Fibroblast of villous mesenchyme (primary cell): ENCODE measurements around the gene PRR5. TPM values are rescaled to one million over a fixed set of nuclear protein-coding genes. Genes with fewer than 3 reads are reported as not detected.
A peak's percentile ranks its signal among the peaks of the same experiment; 100 is the strongest.

Experiments used
- DNase-seq: peaks from one replicate; pipeline ENCODE4 v3.0.0-alpha.2; 2010; ENCODE audit warnings: low read depth
- H3K4me3 ChIP-seq: 2 replicates; pipeline ENCODE4 v1.5.1; 2011; ENCODE audit warnings: low read depth, mild to moderate bottlenecking, low read length
- total RNA-seq: library from RNA; depleted of rRNA; stranded (reverse); fragments of >200 nt; gene quantifications from 2 replicates; pipeline ENCODE4 v1.2.3, GENCODE V29; 2012
- TF ChIP-seq, protein P1 (sequence below): IDR thresholded peaks from 2 replicates; pipeline ENCODE4 v1.5.1; 2012; ENCODE audit warnings: low read depth, mild to moderate bottlenecking, low read length; ENCODE audit not compliant: insufficient read depth

Gene PRR5
- total RNA-seq, 1 donor: 16.4 TPM

- TF ChIP-seq, protein P1, sequence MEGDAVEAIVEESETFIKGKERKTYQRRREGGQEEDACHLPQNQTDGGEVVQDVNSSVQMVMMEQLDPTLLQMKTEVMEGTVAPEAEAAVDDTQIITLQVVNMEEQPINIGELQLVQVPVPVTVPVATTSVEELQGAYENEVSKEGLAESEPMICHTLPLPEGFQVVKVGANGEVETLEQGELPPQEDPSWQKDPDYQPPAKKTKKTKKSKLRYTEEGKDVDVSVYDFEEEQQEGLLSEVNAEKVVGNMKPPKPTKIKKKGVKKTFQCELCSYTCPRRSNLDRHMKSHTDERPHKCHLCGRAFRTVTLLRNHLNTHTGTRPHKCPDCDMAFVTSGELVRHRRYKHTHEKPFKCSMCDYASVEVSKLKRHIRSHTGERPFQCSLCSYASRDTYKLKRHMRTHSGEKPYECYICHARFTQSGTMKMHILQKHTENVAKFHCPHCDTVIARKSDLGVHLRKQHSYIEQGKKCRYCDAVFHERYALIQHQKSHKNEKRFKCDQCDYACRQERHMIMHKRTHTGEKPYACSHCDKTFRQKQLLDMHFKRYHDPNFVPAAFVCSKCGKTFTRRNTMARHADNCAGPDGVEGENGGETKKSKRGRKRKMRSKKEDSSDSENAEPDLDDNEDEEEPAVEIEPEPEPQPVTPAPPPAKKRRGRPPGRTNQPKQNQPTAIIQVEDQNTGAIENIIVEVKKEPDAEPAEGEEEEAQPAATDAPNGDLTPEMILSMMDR: peak; percentile 11
- DNase-seq: peak; percentile 84
- peak overlapping the region; percentile 63 for H3K4me3 ChIP-seq
Observed at GRCh38 chr22:44702479-44703198, 635 bp downstream of the PRR5 start.

- H3K4me3 ChIP-seq: peak overlapping the region; percentile 63
- peak; percentile 73 for DNase-seq
Observed at GRCh38 chr22:44703255-44703870, 1.4 kb downstream of the PRR5 start.

DNA sequence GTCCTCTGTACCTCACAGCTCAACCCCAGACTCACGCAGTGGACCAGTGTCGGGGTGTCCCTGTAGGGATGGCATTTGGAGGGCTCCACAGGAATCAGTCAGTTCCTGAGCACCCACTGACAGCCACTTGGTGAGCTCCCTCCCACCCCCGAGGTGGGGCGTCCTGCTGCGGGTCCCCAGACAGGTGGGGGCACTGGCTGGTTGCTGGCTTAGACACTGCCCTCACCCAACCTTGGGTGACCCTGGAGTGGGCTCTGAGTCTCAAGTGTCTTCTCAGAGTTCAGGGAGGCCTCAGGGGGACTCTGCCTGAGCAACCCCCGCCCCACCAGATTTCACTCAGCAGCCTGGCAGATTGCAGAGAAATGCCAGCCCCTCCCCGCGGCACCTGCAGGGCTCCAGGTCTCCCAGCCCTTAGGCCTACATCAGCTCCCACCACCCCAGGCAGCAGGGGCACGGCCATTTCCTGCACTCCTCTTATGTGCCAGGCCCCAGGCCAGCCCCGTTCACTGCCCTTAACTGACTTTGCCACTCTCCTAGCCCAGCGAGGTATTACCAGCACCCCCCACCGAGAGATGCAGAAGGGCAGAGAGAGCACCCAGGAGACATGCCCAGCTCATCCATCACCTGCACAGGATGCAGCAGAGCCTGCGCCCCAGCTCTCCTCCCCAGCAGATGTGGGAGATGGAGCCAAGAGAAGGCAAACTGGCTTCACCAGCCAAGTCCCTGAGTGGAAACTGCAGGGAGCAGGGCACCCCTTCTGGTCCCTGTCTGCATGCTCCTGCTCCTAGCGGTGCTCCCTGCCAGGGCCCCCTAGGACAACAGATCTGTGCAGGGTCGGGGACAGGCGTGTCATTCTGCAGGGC lies 2.4 kb downstream of the PRR5 start:
- DNase-seq: no peak
- H3K4me3 ChIP-seq: peak overlapping the region; percentile 63
- TF ChIP-seq, protein P1: no peak

More at GRCh38 chr22:44703255-44703870, 1.4 kb downstream of the PRR5 start:
- TF ChIP-seq, protein P1: no peak

- DNase-seq: no peak
- H3K4me3 ChIP-seq: no peak overlapping the region
- TF ChIP-seq, protein P1: no peak
Observed at GRCh38 chr22:44705022-44705297, 3.0 kb downstream of the PRR5 start.

DNA sequence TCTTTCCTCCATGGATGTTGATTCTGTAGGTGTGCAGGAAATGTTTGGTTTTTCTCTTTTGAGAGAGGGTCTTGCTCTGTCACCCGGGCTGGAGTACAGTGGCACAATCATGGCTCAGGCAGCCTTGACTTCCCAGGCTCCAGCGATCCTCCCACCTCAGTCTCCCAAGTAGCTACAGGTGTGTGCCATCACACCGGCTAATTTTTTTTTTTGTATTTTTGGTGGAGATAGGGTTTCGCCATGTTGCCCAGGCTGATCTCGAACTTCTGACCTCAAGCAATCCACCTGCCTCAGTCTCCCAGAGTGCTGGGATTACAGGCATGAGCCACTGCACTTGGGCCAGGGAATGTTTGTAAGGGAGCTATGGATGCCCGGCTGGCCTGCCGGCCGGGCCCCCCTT lies 4.5 kb downstream of the PRR5 start:
- TF ChIP-seq, protein P1: no peak
- no peak for DNase-seq
- H3K4me3 ChIP-seq: no peak overlapping the region

- TF ChIP-seq, protein P1: no peak
- H3K4me3 ChIP-seq: no peak overlapping the region
- DNase-seq: no peak
Observed at GRCh38 chr22:44707178-44707577, 5.2 kb downstream of the PRR5 start.
